Retinal pigment epithelial cell (primary cell): Measurements from ENCODE around the gene CACNA1C.

Experiments used
- DNase-seq: peaks from one replicate; pipeline ENCODE4 v3.0.0-alpha.2; 2010; ENCODE audit warnings: low read depth
- H3K4me3 ChIP-seq: 2 replicates; pipeline ENCODE4 v1.5.1; 2011; ENCODE audit warnings: mild to moderate bottlenecking, low read length, control low read depth, moderate library complexity
- CTCF ChIP-seq: conservative IDR thresholded peaks from 2 replicates; pipeline ENCODE4 v1.5.1; 2011; ENCODE audit warnings: low read depth, low read length, control low read depth, inconsistent platforms

CACNA1C gene

GRCh38 chr12:2456813-2457186, 404.0 kb downstream of the CACNA1C start:
- no peak for DNase-seq
- H3K4me3 ChIP-seq = no peak overlapping the region
- no peak for TF ChIP-seq CTCF

GRCh38 chr12:2457215-2457932, 404.6 kb downstream of the CACNA1C start:
- no peak for DNase-seq
- no peak overlapping the region for H3K4me3 ChIP-seq
- no peak for TF ChIP-seq CTCF

- no peak for TF ChIP-seq CTCF
- no peak for DNase-seq
- H3K4me3 ChIP-seq = no peak overlapping the region
Observed at GRCh38 chr12:2457933-2458414, 405.2 kb downstream of the CACNA1C start.

- H3K4me3 ChIP-seq = no peak overlapping the region
- DNase-seq = no peak
- TF ChIP-seq CTCF = no peak
Observed at GRCh38 chr12:2460051-2460670, 407.4 kb downstream of the CACNA1C start.

- no peak for TF ChIP-seq CTCF
- no peak overlapping the region for H3K4me3 ChIP-seq
Observed at GRCh38 chr12:2461046-2461445, 408.3 kb downstream of the CACNA1C start.

GRCh38 chr12:2461645-2462044, 408.9 kb downstream of the CACNA1C start:
- DNase-seq = no peak
- no peak for TF ChIP-seq CTCF
- H3K4me3 ChIP-seq = no peak overlapping the region

More at GRCh38 chr12:2461046-2461445, 408.3 kb downstream of the CACNA1C start:
- no peak for DNase-seq

- DNase-seq = no peak
- TF ChIP-seq CTCF = no peak
Observed at GRCh38 chr12:2462087-2462486, 409.3 kb downstream of the CACNA1C start.

More at GRCh38 chr12:2462087-2462486, 409.3 kb downstream of the CACNA1C start:
- no peak overlapping the region for H3K4me3 ChIP-seq
